ENCODE data around the gene HTR6.
A peak's percentile ranks its signal among the peaks of the same experiment; 100 is the strongest.

Gene HTR6

GRCh38 chr1:19689856-19690255, 25.2 kb downstream of the HTR6 start:
- no peak for DNase-seq

- no peak for DNase-seq
Observed at GRCh38 chr1:19690342-19690741, 25.7 kb downstream of the HTR6 start.

GRCh38 chr1:19694298-19694697, 29.6 kb downstream of the HTR6 start:
- DNase-seq: no peak

GRCh38 chr1:19695772-19696171, 31.1 kb downstream of the HTR6 start:
- DNase-seq: no peak

GRCh38 chr1:19696820-19697219, 32.1 kb downstream of the HTR6 start:
- DNase-seq: no peak

- no peak for DNase-seq
Observed at GRCh38 chr1:19698181-19698580, 33.5 kb downstream of the HTR6 start.

GRCh38 chr1:19700079-19700777, 35.6 kb downstream of the HTR6 start:
- no peak for DNase-seq

GRCh38 chr1:19703280-19703679, 38.6 kb downstream of the HTR6 start:
- DNase-seq: no peak

GRCh38 chr1:19704247-19705113, 39.8 kb downstream of the HTR6 start:
- DNase-seq: peak; percentile 81

GRCh38 chr1:19705464-19705863, 40.8 kb downstream of the HTR6 start:
- no peak for DNase-seq

GRCh38 chr1:19706136-19706535, 41.5 kb downstream of the HTR6 start:
- no peak for DNase-seq

GRCh38 chr1:19708567-19709110, 44.0 kb downstream of the HTR6 start:
- no peak for DNase-seq

- DNase-seq: no peak
Observed at GRCh38 chr1:19709260-19709793, 44.7 kb downstream of the HTR6 start.

- DNase-seq: no peak
Observed at GRCh38 chr1:19710825-19711611, 46.3 kb downstream of the HTR6 start.

- no peak for DNase-seq
Observed at GRCh38 chr1:19712928-19713327, 48.3 kb downstream of the HTR6 start.

GRCh38 chr1:19715334-19716203, 50.9 kb downstream of the HTR6 start:
- peak; percentile 84 for DNase-seq

- DNase-seq: no peak
Observed at GRCh38 chr1:19717467-19717866, 52.8 kb downstream of the HTR6 start.

GRCh38 chr1:19720174-19720573, 55.5 kb downstream of the HTR6 start:
- no peak for DNase-seq

- no peak for DNase-seq
Observed at GRCh38 chr1:19720973-19721372, 56.3 kb downstream of the HTR6 start.

- DNase-seq: no peak
Observed at GRCh38 chr1:19723874-19724273, 59.2 kb downstream of the HTR6 start.

- DNase-seq: no peak
Observed at GRCh38 chr1:19725606-19726005, 60.9 kb downstream of the HTR6 start.

Measured in femur (tissue), 1 donor.